Activated CD4-positive, alpha-beta T cell treated with anti-CD3 and anti-CD28 coated beads for 36 hours (primary cell): ENCODE results near the gene KY. TPM values are rescaled to one million over a fixed set of nuclear protein-coding genes. Genes with fewer than 3 reads are reported as not detected.

Experiments used
- ATAC-seq: fragments of 200-7000 bp; cut with Tn5 transposase; one replicate; pipeline ENCODE4 v1.10.0; 2021; ENCODE audit warnings: mild to moderate bottlenecking, moderate library complexity
- CTCF ChIA-PET: fragments of 350-600 bp; sonication (Branson Sonifier 250); formaldehyde crosslinking; loops from one replicate; lab custom pipeline; 2021; ENCODE audit warnings: antibody characterized with exemption; lab: Charles Lee
- POLR2A ChIA-PET: fragments of 350-600 bp; sonication (Branson Sonifier 250); formaldehyde crosslinking; loops from one replicate; lab custom pipeline; 2021; ENCODE audit warnings: antibody characterized with exemption, inconsistent platforms; lab: Charles Lee
- DNase-seq: peaks from one replicate; pipeline ENCODE4 v3.0.0-alpha.2; 2020
- H3K27ac Mint-ChIP-seq: one replicate; pipeline ENCODE4 v1.8.0; 2021; ENCODE audit warnings: mixed read lengths
- H3K27me3 Mint-ChIP-seq: one replicate; pipeline ENCODE4 v1.8.0; 2021; ENCODE audit warnings: mixed read lengths
- H3K36me3 Mint-ChIP-seq: one replicate; pipeline ENCODE4 v1.8.0; 2021; ENCODE audit warnings: low read depth, mixed read lengths
- H3K4me1 Mint-ChIP-seq: one replicate; pipeline ENCODE4 v1.8.0; 2021; ENCODE audit warnings: mixed read lengths
- H3K4me3 Mint-ChIP-seq: one replicate; pipeline ENCODE4 v1.8.0; 2021; ENCODE audit warnings: mild to moderate bottlenecking, moderate library complexity, mixed read lengths
- H3K9me3 Mint-ChIP-seq: one replicate; pipeline ENCODE4 v1.8.0; 2021; ENCODE audit warnings: low read depth, mixed read lengths
- intact Hi-C, 2 experiments: fragments of 100-400 bp; cut with DNase I in 1 of 2; cut with micrococcal nuclease in 1 of 2; formaldehyde crosslinking; loops; one replicate each; pipeline versions ENCODE4 v1.14.2 to v1.15.1; 2022 to 2024; cut with DNase I, micrococcal nuclease
- total RNA-seq, 2 experiments: library from RNA; stranded (reverse); gene quantifications; one replicate each; pipeline ENCODE4 v1.2.3, GENCODE V29; 2021

KY gene
- total RNA-seq, 2 experiments from 2014 or later: not detected

- DNase-seq: peak; percentile 42
- no peaks in the 10 kb centered on the region for H3K27me3 Mint-ChIP-seq
- H3K27ac Mint-ChIP-seq: no peak overlapping the region
- no peaks in the 10 kb centered on the region for H3K4me1 Mint-ChIP-seq
- intact Hi-C loops: loop anchor here (1.0 to 2.0 kb wide), 2 partner anchors 40 to 41 kb away; no protein-coding TSS in a partner anchor
- H3K9me3 Mint-ChIP-seq: no peaks in the 10 kb centered on the region
- POLR2A ChIA-PET: no interaction called here
- CTCF ChIA-PET: interaction anchor here (0.9 to 1.3 kb wide), 3 partner anchors 40 to 332 kb away, joined by 3 to 5 read pairs (median 3); no protein-coding TSS in a partner anchor
- no peaks in the 10 kb centered on the region for H3K36me3 Mint-ChIP-seq
- no peak for ATAC-seq
- no peak overlapping the region for H3K4me3 Mint-ChIP-seq
Observed at GRCh38 chr3:134640872-134641470, 9.9 kb downstream of the KY start.

- no peaks in the 10 kb centered on the region for H3K9me3 Mint-ChIP-seq
- no peaks in the 10 kb centered on the region for H3K4me1 Mint-ChIP-seq
- DNase-seq (no peak), ATAC-seq (no peak)
- no peaks in the 10 kb centered on the region for H3K27me3 Mint-ChIP-seq
- H3K27ac Mint-ChIP-seq: no peak overlapping the region
- H3K36me3 Mint-ChIP-seq: no peaks in the 10 kb centered on the region
- POLR2A ChIA-PET: no interaction called here
- H3K4me3 Mint-ChIP-seq: no peak overlapping the region
- intact Hi-C loops: loop anchor here in 1 of 2 experiments (2.0 kb wide), 1 partner anchor 40 kb away; no protein-coding TSS in a partner anchor
- CTCF ChIA-PET: interaction anchor here (0.9 to 1.3 kb wide), 3 partner anchors 39 to 331 kb away, joined by 3 to 5 read pairs (median 3); no protein-coding TSS in a partner anchor
Observed at GRCh38 chr3:134640378-134640777, 10.4 kb downstream of the KY start.

- DNase-seq: no peak
- no peak overlapping the region for H3K4me3 Mint-ChIP-seq
- no peak for ATAC-seq
- POLR2A ChIA-PET: no interaction called here
- intact Hi-C loops: no loop called here
- H3K36me3 Mint-ChIP-seq: no peaks in the 10 kb centered on the region
- no peaks in the 10 kb centered on the region for H3K9me3 Mint-ChIP-seq
- no peak overlapping the region for H3K27ac Mint-ChIP-seq
- H3K27me3 Mint-ChIP-seq: no peaks in the 10 kb centered on the region
- H3K4me1 Mint-ChIP-seq: no peaks in the 10 kb centered on the region
- CTCF ChIA-PET: no interaction called here
Observed at GRCh38 chr3:134638385-134639030, 12.3 kb downstream of the KY start.

GRCh38 chr3:134636406-134636805 lies 14.4 kb downstream of the KY start:
- Mint-ChIP-seq H3K9me3 (peaks cover 3% of the 10 kb centered on the region), H3K4me3 (no peak overlapping the region), H3K27me3 (peaks cover 2% of the 10 kb centered on the region), H3K36me3 (no peaks in the 10 kb centered on the region), H3K27ac (no peak overlapping the region), H3K4me1 (no peaks in the 10 kb centered on the region)
- ChIA-PET CTCF (no interaction called here), POLR2A (no interaction called here)
- ATAC-seq (no peak), DNase-seq (no peak)
- intact Hi-C loops: no loop called here

GRCh38 chr3:134630506-134630905 lies 20.3 kb downstream of the KY start:
- H3K27me3 Mint-ChIP-seq: peaks cover 6% of the 10 kb centered on the region
- no peaks in the 10 kb centered on the region for H3K4me1 Mint-ChIP-seq
- ATAC-seq (no peak), DNase-seq (no peak)
- H3K9me3 Mint-ChIP-seq: peaks cover 17% of the 10 kb centered on the region
- H3K27ac Mint-ChIP-seq: no peak overlapping the region
- ChIA-PET POLR2A (no interaction called here), CTCF (no interaction called here)
- no peak overlapping the region for H3K4me3 Mint-ChIP-seq
- H3K36me3 Mint-ChIP-seq: peaks cover 6% of the 10 kb centered on the region
- intact Hi-C loops: no loop called here

- DNase-seq (no peak), ATAC-seq (no peak)
- Mint-ChIP-seq H3K27me3 (peaks cover 6% of the 10 kb centered on the region), H3K4me1 (no peaks in the 10 kb centered on the region), H3K4me3 (no peak overlapping the region), H3K9me3 (peaks cover 17% of the 10 kb centered on the region), H3K36me3 (peaks cover 6% of the 10 kb centered on the region), H3K27ac (no peak overlapping the region)
- intact Hi-C loops: no loop called here
- POLR2A ChIA-PET: no interaction called here
- CTCF ChIA-PET: interaction anchor here (0.5 to 0.9 kb wide), 2 partner anchors 12 to 516 kb away, joined by 3 to 4 read pairs; no protein-coding TSS in a partner anchor
Observed at GRCh38 chr3:134628884-134629283, 21.9 kb downstream of the KY start.

GRCh38 chr3:134627831-134628230 lies 23.0 kb downstream of the KY start:
- no peak for ATAC-seq
- no peak for DNase-seq

GRCh38 chr3:134625885-134626741 lies 24.7 kb downstream of the KY start:
- Mint-ChIP-seq H3K36me3 (peaks cover 6% of the 10 kb centered on the region), H3K4me3 (no peak overlapping the region), H3K27ac (no peak overlapping the region), H3K27me3 (peaks cover 4% of the 10 kb centered on the region), H3K9me3 (peaks cover 13% of the 10 kb centered on the region), H3K4me1 (no peaks in the 10 kb centered on the region)
- no peak for ATAC-seq
- ChIA-PET CTCF (interaction anchor here (0.6 to 0.7 kb wide), 2 partner anchors 23 to 706 kb away, joined by 3 read pairs; no protein-coding TSS in a partner anchor), POLR2A (no interaction called here)
- DNase-seq: no peak
- intact Hi-C loops: no loop called here

More at GRCh38 chr3:134627831-134628230, 23.0 kb downstream of the KY start:
- Mint-ChIP-seq H3K36me3 (peaks cover 6% of the 10 kb centered on the region), H3K9me3 (peaks cover 17% of the 10 kb centered on the region), H3K4me1 (no peaks in the 10 kb centered on the region), H3K4me3 (no peak overlapping the region), H3K27ac (no peak overlapping the region), H3K27me3 (peaks cover 6% of the 10 kb centered on the region)
- ChIA-PET CTCF (no interaction called here), POLR2A (no interaction called here)
- intact Hi-C loops: no loop called here

GRCh38 chr3:134625462-134625861 lies 25.4 kb downstream of the KY start:
- no peaks in the 10 kb centered on the region for H3K4me1 Mint-ChIP-seq
- ATAC-seq (no peak), DNase-seq (no peak)
- no peak overlapping the region for H3K4me3 Mint-ChIP-seq
- POLR2A ChIA-PET: no interaction called here
- H3K27ac Mint-ChIP-seq: no peak overlapping the region
- H3K36me3 Mint-ChIP-seq: no peaks in the 10 kb centered on the region
- CTCF ChIA-PET: interaction anchor here (0.7 kb wide), 2 partner anchors 18 to 23 kb away, joined by 3 read pairs; no protein-coding TSS in a partner anchor
- H3K27me3 Mint-ChIP-seq: peaks cover 2% of the 10 kb centered on the region
- intact Hi-C loops: no loop called here
- H3K9me3 Mint-ChIP-seq: peaks cover 7% of the 10 kb centered on the region

- intact Hi-C loops: no loop called here
- Mint-ChIP-seq H3K4me1 (no peaks in the 10 kb centered on the region), H3K9me3 (peaks cover 2% of the 10 kb centered on the region), H3K36me3 (no peaks in the 10 kb centered on the region), H3K27me3 (peaks cover 2% of the 10 kb centered on the region), H3K27ac (no peak overlapping the region), H3K4me3 (no peak overlapping the region)
- DNase-seq (no peak), ATAC-seq (no peak)
- ChIA-PET CTCF (interaction anchor here (0.5 to 0.7 kb wide), 2 partner anchors 18 to 64 kb away, joined by 3 to 4 read pairs; no protein-coding TSS in a partner anchor), POLR2A (no interaction called here)
Observed at GRCh38 chr3:134624537-134625287, 26.1 kb downstream of the KY start.
